GM18907 (cell line): ENCODE results near the gene ZNF516.

ENCODE experiments used
- ATAC-seq: cut with Tn5 transposase; IDR thresholded peaks from one replicate; pipeline ENCODE4 v1.9.1; 2021; ENCODE audit warnings: mild to moderate bottlenecking, moderate library complexity; ENCODE audit not compliant: unreplicated experiment

ZNF516 gene

DNA sequence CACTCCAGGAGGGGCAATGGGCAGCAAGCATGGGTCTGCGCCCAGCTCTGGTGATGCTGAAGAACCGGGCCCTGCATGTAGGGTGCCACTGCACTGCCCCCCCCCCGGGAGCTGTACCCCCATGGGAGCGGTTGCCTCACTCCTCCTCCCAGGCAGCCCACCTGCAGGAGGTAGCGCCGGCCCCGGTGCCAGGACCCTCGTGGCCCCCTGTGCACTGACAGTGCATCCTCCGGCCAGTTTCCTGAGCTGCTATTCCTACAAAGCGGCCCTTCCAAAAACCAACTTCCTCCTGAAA is 109.4 kb downstream of the ZNF516 start:
- ATAC-seq, result no peak

DNA sequence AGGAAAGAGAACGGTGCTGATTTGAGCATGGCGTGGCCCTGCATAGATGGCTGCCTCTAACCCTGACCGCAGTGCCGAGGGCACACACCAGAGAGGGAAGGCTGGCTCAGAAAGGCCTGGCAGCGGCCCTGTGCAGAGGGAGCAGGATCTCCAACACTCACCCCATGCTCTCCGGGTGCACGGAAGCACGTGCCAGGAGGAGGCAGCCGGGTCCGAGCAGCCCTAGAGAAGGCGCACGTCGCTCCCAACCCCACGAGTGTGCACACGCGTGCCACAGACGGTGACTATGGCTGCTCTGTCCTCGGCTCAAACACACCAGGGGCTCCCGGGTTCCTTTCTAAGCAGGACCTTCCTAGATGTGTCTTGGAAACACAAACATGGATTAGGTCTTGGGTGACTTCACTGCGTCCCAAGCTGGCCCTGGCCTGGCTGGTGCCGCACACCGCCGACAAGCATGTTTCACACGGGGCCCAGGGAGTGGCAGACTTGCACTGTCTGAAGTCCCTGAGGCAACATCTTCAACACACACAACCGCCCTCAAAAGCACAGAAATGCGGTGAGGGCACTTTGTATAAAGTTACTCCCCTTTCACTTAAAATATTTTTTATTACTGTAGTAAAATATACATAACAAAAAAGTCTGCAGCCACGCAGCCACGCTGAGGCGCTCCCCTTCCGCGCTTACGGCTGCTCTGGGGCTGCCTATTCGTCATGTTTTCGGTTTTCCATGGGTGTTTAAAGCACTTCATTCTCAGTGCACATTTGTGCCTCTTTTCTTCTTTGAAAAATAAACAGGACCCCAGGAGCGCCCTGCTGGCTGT is 110.0 kb downstream of the ZNF516 start:
- no peak for ATAC-seq

DNA sequence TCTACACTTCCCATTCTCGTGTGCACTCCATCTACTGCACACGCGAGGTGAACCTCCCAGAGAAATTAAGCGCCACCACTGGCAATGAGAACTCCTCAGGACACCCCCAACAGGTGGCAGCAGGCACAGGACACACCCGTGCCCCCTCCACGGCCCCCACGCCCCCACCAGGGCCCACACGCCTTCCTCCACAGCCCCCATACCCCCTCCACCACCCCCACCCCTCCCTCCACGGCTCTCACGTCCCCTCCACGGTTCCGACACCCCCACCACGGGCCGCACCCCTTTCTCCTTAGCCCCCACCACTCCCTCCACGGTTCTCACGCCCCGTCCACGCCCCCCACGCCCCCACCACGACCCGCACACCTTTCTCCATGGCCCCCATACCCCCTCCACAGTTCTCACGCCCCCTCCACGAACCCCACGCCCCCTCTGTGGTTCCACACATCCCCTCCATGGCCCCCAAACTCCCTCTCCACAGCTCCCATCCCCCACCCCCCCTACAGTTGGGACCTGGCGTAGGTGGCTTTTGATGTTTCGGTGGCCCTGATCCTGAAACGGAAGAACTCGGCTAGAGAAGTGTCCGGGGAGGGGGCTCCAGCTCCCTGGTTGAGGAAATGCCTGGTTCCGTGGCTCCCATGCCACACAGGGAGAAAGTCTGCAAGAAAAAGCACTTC is 110.8 kb downstream of the ZNF516 start:
- no peak for ATAC-seq

DNA sequence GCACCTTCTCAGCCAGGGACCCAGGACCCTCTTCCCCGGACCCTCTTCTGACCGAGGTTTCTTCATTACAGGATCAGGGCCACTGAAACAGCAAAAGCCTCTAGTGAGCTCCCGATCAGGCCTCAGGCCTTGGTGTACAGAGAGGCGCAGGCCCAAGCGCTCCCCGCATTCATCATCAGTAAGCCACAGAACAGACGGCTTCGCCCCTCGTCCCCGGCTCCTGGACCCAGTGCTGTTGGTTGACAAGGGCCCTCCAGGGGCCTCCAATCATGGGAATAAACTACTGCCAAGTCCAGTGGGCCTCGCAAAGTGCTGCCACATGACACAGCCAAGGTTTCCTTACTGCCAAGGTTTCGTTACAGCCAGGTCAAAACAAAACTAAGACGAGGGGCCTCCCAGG is 111.4 kb downstream of the ZNF516 start:
- no peak for ATAC-seq

DNA sequence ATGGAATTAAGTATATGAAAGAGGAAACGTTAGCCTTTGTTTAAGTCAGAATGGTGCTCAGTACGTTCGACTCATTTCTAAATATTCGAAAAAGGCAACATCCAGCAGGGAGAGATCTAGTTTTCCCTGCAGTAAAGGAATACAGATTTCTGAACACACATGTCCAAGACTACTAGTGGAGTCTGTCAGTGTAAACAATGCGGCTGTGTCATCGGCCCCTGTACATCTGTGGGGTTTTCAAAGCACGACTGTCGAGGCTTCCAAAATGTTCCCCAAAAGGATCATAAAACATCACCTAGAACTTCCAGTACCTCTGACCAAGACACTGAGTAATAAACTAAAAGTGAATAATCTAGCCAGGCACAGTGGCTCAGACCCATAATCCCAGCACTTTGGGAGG is 112.8 kb downstream of the ZNF516 start:
- ATAC-seq, result no peak

DNA sequence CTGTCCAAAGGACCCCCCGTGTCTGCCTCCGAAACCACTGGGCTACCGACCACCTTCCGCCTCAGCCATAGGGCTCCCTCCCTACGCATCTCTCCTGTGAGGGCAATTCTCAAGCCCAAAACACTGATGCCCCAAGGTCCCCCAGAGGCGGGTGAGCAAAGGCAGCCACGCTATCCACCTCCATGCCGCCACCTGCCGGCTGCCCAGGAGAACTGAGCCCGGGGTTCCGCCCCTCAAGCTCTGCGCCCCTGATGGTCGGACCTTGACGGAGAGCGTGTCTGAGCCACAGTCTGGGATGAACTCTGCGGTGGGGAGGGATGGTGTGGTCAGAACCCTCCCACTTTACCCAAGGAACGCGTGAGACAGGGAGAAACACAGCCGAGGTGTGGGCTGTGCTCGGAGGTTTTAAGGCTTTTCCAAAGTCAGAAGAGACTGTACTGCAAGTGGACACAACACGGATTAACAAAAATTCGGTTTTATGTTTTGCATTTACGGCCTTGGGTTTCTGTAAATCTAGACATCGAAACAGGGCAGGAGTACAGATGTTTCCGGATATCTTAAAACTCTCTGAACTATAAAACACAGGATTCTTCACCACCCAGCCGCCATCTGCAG is 114.1 kb downstream of the ZNF516 start:
- ATAC-seq, result no peak

DNA sequence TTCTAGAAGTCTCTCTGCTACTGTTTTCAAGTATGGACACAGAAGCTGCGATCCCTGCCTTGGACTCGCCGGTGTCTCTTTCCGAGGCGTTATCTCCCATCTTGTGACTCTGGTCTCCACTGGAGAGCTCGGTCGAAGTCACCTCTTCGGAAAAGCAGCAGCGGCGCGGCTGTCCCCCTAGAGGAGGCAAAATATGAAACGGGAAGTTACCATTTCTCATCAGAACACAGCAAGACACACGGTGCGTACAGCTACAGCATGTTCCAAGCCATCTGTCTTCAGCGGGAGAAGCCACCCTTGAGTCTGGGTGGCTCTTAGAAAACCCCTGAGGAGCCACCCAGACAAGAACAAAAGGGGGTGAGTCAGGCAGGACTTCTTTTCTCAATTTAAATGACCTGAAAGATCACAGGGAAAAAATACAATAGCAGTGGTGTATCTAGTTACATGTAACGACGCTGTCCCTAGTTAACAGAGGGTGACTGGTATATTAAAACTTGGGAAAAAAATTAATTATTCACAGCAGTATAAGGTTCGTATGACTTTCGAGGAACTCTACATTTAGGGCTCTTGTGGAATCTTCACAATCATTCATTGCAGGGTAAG is 114.8 kb downstream of the ZNF516 start:
- no peak for ATAC-seq

GRCh38 chr18:76379226-76380126 is 115.6 kb downstream of the ZNF516 start:
- no peak for ATAC-seq

DNA sequence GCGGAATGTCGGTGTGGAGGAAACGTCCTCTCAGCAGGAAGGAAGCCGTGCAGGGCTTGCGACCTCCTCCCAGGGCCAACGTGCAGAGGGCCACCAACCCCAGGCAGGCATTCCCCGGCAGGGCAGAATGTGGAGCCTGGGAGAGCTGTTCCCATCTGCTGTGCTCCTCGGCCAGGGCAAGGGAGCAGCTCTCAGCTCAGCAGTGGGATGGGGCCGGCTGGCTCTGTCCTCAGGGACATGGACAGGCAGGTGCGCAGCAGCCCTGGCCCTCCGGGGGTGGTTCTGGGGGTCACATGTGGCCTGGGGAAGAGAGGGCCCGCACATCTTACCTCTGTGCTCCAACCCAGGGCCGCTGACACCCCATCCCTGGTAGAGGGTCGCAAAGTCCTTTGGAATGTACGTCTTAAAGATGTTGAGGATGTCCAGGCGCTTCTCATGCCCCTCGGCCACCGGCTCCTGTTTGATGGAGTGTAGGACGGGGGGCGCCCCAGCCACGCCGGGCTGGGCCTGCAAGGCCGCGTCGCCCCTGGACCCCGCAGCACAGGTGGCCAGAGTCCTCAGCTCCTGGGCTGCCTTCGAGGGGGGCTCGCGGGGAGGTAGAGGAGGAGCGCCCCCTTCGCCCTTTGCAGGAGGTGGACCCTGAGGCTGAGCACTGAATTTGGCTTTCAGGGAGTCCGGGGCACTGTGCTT is 116.4 kb downstream of the ZNF516 start:
- no peak for ATAC-seq

GRCh38 chr18:76377359-76377756 is 117.7 kb downstream of the ZNF516 start:
- ATAC-seq, result no peak

DNA sequence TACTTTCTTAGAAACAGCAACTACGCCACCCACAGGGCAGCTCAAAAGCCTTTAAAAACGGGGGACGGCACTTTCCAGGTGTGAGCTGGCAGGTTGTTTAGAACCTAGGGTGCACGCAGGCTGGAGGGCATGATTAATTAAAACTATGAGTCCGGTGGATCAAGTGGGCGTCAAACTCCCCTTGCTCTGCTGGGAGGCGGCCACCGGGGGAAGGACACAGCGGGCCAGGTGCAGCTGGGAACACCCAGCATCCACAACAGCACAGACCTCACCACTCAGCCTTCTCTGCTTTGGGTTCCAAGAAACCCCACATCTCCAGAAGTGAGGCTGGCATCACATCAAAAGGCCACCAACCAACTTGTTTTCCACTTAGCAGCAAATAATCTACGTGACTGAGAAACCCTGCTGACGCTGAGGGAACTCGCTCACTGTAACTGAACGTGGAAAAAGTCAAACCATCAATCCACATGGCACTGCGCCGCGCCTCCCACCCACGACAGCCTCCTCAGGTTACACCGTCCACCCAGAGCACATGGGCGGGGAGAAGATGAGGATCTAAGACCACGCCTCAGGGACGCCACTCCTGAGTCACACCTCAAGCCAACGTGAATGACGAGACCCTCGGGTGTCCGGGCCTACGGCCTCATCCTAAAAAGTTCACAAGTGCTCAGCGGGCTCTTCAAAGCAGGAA is 118.2 kb downstream of the ZNF516 start:
- ATAC-seq, result no peak

DNA sequence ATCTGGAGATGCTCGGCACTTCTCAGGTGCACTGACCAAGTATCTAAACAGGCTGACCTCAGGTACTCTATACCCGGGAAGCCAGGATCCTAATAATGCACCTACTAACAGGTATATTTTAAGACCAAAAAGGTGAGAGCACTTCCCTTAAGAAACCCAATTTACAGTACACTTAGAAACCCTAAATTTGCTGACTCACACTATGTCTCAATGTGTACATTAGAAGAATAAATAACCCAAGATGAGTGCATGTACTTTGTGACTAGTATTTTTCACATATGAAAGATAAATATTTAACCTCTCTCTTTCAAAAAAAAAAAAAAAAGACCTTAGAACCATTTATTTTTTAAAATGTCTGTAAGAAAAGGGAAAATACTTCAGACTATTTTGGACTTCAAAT is 118.8 kb downstream of the ZNF516 start:
- ATAC-seq, result no peak

DNA sequence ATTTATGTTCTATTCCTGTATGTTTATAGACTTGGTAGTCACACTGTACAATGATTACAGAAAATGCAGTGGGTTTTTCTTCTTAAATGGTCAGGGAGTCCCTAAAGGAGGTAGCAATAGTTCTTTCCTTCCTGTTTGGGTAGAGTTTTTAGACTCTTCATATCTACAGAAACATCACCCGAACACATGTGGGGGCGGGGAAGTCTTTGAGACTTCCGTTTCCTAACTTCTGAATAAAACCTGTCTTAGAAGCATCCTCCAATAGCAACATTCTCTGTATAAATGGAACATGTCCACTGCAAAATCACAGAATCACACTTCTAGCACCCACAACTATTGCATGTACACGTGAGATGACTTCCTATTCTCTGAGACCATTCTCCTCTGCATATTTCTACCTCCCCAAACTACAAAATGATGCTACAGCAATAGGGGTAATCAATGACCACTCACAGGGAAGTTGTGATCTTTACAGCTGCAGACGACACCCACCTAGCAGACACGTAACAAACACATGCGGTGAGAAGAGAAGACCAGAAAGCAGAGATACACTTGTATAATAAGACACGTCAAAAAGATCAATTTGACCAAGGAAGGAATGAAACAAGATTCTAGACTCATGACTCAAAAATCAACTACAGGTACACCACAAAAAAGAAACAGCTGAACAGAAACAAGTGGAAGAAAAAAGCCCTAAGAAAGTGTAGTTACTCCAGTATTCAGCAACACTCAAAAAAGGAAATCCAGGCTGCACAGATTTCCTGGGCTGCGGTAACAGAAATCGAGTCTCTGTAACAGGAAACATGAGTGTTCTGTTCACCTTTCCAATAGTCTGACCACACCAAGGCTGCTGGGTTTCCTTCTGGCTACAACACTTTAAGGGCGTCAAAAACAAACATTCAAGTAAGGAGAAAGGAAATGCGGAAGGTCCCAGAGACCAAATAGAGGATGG is 120.4 kb downstream of the ZNF516 start:
- peak; percentile 89 for ATAC-seq

GRCh38 chr18:76373297-76373696 is 121.7 kb downstream of the ZNF516 start:
- ATAC-seq, result no peak

DNA sequence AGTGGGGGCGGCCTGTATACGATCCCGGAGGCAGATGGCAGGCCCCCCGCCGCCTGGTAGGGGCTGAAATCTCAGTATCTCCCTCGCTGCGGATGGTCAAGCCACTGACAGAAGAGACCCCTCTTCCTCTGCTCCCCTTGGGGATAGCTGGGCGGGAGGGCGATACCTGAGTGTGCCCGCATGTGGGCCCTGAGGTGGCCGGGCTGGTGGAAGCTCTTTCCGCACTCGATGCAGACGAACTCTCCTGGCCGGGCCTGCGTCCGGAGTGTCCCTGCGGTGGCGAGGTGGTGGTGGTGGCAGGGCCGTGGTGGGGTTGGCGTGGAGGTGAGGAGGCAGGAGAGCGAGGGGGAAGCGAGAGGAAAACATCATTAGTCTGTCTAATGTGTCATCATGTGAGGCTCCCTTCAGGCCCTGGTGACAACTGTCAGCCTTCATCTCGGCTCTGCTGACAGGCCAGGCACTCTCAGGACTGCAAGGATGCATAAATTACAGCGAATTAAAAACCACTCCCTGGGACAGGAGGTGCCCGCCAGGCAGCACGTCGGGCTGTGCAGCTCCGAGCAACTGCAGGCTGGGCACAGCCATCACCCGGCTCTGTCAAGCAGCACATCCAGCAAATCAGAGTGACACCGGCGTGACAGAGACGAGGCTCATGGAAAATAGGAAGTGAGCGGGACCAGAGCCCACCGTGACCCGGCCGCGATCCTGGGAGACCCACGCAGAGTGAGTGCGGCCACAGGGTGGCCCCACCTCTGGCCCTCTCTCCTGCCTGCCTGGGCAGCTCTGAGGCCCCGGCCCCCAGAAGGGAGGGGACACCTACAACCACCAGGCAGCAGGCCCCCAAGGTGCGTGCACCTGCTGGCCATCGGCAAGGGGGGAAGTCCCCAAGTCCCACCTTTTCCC is 123.5 kb downstream of the ZNF516 start:
- no peak for ATAC-seq

DNA sequence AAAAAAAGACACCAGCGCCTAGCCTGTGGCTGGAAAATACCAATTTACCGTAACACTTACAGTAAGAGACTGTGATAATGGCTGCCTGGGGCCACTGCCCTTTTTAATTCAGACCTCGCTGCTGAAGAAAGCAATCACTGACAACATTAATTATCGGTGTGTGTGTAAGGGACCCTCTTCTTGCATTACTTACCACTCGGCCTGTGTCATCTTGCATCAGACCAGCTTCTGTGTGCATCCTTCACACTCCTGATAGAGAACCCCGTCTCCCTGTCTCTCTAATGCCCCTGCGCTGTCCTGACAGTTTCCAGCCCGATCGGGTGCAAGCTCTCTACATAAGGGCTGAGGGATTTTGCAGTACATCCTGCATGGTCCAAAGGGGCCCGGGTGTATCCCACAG is 124.4 kb downstream of the ZNF516 start:
- ATAC-seq, result no peak

- ATAC-seq, result no peak
These were observed 124.8 kb downstream of the ZNF516 start for GRCh38 chr18:76370201-76370600.

GRCh38 chr18:76369791-76370190 is 125.3 kb downstream of the ZNF516 start:
- ATAC-seq, result no peak
